ENCODE measurements around the gene SLC17A9.

The SLC17A9 gene

DNA sequence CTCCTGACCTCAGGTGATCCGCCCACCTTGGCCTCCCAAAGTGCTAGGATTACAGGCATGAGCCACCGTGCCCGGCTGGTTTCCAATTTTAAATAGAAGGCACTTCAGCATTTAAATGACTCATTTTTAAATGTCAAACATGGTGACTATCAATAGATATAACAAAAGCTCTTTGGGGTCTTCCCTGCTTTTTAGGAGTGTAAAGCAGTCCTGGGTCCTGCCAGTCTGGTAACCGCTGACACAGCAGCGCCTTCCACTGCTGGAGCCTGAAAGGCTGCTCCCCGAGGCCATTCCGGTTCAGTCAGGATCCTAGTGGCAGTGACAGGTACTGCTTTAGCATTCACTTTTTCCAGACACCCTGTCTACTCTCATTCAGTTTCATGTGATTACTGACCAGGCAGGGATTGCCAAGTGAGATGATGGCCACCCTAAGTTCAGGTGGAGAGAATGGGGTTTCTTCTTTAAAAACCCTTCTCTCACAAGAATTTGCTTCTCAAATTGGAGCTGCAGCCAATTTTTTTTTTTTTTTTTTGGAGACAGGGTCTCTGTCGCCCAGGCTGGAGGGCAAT lies 31.3 kb upstream of the SLC17A9 start:
- peak; percentile 47 for DNase-seq

DNA sequence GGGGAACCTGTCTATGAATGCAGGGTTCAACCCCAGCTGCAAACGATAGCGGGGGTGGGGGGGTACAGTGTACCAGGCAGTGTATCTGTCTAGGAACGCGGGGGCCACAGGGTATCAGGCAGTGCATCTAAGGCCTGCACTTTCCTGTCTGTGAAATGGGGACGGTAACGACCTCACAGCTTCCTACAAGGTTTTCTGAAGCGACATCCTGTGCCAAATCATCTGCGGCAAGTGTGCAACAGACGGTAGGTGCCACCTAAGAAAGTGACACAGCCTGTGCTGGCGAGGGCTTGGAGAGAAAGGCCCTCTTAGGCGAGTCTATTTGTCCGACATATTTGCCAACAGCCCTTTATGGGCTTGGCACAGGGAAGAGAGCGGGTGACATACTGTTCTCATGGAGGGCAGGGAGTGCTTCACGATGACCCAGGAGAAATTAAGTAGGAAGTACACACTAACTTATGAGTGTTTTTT lies 30.0 kb upstream of the SLC17A9 start:
- no peak for DNase-seq

DNA sequence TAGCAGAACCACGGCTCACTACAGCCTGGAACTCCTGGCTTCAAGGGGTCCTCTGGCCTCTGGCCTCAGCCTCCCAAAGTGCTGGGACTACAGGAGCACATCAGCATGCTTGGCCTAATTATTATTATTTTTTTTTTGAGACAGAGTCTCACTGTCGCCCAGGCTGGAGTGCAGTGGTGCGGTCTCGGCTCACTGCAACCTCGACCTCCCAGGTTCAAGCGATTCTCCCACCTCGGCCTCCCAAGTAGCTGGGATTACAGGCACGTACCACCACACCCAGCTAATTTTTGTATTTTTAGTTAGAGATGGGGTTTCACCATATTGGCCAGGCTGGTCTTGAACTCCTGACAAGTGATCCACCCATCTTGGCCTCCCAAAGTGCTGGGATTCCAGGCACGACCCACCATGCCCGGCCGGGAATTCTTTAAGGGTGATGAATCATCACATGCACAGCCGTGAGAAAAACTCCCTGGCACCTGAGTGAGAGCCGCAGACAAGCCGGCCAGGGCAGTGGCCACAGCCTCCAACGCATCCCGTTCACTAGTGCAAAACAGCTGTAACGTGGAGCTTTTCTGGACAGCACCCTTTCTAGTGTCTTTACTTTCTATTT lies 29.3 kb upstream of the SLC17A9 start:
- peak; percentile 48 for DNase-seq

DNA sequence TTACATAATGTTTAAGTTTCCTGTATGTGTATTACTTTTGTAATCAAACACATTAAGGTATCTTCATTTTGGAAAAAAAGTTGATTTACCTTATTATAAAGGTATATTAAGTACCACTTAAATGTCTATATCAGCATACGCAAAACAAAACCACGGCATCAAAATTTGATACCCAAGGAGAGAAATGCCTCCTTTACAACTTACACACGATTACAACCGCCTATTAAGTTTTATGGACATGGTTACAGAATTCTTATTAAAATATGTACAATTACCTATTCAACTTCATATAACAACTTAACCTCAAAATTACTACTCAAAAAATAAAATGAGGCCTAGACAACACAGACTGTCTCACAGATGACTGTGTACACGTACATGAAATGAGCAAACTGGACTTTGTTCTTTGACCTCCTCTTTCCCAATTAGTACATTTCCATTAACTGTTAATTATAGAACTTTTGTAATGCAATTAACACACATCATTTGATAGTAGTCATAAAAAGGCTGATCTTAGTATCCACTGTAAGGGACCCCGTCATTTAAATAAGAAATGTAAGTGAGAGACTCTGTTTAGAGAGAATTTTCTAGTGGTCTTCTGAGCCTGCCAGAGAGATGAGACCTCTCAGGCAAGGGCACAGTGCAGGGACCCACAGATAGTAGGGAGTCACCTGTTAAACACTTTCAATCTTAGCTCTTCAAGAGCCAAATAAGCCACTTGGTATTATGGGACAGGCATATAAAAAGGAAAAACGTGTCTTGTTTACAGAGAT lies 28.7 kb upstream of the SLC17A9 start:
- DNase-seq: no peak

DNA sequence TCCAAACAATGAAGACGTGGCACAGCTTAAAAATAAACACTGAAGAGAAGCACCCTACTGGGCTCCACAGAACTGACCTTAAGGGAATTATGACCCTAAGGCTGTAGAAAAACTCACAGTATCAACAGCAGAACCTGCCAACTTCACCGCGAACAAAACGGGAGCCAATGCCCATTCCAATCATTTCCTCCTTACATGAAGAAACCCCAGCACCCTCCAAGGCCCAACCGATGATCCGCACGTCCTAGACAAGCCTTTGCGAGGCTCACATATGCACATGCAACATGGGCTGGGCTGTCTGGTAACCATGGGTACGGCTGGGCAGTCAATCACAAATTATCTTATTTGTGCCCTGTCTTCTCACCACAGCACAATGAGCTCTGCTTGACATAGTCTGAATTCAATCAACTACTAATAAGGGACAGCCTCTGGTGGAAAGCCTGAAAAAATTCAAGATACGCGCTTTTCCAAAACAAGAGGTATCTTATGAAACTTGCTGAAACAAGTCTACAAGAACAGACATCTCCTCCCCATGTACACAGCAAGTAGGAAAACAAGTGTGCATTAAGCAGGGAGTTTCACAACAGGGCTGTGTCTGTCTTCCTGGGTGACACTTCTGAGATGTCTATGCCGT lies 27.9 kb upstream of the SLC17A9 start:
- peak; percentile 31 for DNase-seq

DNA sequence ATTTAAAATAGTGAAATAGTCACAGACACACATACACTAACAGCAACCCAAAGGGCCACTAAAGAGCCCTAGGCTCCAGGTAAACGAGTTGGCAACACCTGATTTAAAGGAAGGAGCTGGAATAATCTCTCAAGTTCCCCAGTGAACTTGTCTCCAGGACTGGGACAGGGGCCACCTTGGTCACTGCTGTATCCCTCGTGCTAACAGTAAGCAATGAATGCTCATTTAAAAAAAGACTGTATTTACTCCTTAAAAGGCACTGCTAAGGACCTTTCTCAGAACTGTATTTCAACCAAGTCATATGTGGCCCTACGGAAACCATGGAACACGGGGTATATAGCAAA lies 27.5 kb upstream of the SLC17A9 start:
- DNase-seq: no peak

DNA sequence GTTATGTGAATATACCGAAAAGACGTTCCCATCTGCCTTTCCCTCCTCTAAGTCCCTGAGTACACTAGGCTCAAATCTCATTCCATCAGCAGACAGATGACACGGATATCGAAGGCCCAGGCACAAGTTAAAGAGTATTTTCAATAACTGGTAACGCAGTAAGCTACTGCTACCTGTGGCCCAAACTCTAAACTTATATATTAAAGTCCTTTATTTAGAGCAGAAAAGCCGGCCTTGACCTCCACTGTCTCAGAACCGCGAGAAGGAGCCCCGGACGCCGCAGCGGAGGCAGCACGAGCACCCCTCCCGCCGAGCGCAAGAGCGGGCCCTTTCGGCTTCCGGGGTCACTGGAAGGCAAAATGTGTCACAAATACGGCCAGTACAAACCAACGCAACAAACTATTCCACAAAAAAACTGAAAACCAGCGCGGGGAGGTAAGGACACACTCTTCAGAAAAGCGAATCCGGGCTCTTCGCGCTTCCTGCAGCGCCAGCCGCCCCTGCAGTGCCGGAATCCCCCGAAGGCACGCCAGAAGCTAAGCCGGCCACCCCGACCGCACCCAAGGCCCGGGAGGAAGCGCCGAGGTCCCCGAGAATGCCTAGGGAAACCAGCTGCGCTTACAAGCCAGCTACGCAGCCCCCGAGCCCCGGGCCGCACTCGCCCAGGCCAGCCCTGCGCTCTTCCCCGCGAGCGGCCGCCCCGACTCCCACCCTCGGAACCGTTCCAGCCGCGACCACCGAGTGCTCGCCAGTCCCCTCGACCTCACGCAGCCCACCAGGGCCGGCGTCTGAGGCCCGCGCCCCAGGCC lies 26.9 kb upstream of the SLC17A9 start:
- DNase-seq: no peak

DNA sequence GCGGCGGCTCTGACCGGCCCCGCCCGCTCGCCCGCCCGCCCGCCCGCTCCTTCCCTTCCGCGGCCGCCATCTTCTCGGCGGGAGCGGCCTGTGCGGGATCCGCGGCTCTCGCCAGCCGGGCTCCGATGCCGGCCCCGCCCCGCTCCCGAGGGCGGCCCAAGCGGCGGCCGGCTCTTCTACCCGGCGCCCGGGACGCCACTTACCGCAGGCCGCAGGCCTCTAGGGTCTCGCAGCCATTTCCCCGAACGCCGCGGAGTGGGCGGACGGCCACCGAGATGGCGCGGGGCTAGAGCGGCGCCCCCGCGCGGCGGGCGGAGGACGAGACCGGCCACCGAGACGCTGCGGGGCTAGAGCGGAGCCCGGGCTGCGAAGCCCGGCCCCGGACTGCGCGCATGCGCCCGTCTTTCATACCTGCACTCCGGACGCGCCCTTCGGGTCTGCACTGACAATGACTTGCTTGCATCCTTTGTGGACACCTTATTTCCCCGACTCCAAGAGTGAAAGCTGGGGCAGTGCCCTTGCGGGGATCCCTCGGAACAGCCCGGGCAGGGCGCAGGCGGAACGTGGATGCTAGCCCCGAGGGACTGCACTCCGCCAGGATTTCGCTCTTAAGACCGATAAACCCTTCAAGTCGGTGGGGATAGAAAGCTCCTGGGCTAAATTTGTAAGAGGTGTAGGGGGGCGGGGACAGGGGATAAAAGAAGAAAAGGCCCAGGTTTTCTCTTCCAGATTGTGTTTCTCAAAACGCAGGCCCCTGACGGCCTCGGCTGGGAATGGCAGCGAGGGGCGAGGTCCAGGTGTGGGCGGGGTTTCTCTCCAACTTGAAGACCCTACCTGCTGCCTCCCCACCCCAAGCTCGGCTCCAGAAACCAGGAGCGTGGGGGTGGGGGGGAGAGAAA lies 26.0 kb upstream of the SLC17A9 start, which contains the start of gene DIDO1:
DIDO1 (minus strand) TSS at position 277 of the 899 bp plus-strand sequence.
- DNase-seq: peak; percentile 76

DNA sequence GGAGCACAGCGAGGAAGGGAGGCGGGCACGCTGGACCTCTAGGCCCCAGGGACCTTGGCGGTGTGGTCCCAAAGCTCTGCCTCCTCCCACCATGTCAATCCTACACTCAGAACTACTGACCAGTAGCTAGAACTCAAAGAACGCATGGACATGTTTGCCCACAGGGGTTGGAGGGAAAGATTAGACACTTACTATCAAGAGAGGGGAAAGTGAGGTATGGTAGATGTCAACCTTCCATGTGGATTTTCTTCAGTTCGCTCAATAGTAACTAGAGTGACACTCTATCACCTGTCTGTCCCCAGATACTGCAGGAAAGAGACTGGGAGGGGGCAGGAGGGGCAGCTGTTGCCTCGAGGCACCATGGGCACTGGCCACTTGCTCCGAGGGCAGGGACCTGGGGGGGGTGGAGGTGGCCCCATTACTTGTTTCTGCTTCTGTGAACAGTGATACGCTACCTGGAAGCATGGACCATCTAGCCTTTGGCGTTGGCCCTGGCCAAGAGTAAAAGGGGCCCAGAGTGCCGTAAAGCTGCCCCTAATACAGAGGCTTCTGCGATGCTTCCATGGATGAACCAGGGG lies 25.3 kb upstream of the SLC17A9 start:
- no peak for DNase-seq

DNA sequence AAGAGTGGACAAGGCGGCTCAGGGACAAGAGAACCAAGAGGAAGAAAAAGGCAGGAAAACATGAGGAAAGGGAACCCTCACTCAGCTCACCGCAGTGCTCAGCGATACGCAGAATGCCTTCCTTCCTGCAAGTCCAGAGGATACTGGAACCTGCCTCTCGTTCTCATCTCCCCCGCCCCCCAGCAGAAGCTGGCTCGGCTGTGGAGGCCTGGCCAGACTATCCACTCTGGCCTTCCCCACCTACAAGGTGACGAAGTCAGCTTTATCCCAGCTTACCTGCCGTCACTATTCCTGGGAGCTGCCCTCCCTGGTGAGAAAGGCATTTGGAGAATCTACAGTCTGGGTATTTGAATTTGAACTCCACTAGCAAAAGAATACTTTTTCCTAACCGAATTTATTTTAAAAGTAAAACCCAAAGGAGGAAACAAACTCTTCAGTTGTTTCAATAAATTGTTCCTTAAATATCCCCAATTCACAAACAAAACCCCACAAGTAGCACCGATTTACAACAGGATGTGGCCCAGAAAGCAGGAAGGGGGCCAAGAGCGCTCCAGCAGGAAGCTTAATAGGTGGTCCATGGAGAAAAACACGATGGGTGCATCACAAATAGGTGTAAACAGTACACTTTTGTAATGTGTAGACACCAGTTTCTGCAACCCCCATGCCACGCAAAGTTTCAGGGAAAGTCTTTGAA lies 24.1 kb upstream of the SLC17A9 start:
- no peak for DNase-seq

DNA sequence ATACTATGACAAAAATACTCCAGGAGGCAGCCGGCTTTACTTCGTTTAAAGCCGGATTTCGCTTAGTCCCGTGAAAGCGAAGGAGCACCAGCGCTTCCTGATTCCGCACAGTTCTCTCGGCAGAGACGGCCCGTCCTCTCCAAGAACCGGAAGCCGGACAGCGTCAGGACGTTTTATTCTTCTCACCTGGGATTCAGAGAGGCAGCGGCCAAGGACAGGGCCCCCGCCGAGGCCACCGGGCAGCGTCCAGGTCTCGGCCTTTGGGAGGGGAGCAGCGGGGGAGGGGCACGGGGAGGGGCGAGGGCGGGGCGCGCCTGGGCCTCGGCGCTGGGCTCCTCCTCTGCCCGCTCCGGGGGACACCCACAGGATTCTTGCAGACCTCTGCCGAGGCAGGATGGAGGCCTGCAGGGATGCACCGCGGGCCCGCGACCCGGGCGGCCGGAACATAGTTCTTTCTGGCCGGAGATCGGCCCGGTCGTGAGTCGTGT lies 23.4 kb upstream of the SLC17A9 start:
- peak; percentile 62 for DNase-seq

DNA sequence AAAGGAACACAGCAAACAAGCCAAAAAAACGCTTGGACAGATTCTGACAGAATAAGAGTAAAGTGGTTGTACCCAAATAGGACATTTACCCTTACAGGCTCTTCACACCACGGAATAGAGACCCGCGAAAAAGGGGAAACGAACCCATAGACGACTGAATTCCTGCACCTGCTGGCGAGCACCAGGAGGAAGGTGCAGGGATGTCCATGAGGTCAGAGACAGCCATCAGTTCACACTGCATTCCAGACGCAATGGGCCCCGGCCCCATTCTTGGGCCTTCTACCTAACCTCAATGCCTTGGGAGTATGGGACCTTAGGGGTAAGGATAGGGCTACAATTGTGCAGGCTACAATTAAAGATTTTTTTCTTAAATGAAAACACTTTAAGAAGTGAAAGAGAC lies 21.0 kb upstream of the SLC17A9 start:
- DNase-seq: no peak

DNA sequence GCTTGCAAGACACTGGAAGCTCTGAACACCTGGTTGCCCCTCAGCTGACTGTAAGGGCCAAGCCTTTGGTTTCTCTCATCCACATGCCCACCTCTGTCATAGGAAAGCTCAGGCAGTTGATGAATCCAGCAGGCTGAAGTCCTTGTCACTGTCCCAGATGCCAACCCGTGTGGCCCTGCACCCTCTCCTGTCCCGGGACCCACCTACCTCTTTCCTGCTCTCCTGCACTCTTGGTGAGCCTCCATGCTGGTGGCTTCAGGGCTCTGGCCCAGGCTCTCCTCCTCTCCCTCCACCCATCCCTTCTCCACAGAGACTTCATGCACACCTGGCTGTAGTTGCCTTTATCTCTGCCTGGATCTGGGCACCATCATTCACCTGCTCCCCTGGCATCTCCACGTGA lies 18.5 kb upstream of the SLC17A9 start:
- DNase-seq: no peak

DNA sequence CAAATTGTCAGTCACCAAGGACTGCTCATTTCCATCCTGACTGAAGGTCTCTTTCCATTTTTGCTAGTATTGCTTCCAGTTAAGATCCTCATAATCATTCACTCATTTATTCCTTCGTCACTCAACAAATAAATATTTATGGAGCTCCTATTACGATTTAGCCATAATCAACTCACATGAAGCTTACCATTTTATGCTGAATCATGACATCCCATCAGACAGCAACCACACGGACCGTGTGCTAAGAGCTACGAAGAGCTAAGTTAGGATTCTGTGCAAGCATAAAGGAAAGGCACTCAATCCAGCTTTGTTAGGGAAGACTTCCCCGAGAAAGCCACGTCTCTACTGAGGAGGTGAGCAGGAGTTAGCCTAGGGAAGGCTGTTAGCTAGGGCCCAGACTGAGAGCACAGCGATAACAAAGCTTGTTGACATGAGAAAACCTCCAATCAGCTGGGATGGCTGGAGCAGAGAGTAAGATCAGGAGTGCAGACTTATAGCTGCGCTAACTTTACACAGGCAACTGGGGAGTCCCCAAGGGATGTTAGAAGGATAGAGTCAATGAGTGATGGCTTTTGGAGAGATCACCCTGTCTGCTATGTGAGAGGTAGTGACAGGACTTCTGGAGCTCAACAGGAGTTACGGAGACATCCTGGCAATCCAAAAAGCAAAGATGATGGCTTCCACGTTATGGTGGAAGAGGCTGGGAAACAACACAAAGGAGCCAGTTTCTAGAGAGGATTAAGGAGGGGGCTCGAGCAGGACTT lies 17.1 kb upstream of the SLC17A9 start:
- no peak for DNase-seq

DNA sequence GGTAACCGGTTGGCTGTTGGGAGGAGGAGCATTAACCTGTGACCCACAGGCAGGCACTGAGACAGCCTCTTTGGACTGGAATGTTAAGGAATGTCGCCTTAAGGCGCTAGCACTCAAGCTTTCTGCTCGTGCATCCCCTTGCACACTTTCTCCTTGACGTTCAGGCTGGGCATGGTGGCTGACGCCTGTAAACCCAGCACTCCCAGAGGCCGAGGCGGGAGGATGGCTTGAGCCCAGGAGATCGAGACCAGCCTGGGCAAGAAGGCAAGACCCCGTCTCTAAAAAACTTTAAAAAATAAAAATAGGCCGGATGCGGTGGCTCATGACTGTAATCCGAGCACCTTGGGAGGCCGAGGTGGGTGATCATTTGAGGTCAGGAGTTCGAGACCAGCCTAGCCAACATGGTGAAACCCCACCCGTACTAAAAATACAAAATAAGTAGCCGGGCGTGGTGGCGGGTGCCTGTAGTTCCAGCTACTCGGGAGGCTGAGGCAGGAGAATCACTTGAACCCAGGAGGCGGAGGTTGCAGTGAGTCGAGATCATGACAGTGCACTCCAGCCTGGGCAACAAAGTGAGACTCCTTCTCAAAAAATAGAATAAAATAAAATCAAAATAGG lies 16.4 kb upstream of the SLC17A9 start:
- DNase-seq: no peak

DNA sequence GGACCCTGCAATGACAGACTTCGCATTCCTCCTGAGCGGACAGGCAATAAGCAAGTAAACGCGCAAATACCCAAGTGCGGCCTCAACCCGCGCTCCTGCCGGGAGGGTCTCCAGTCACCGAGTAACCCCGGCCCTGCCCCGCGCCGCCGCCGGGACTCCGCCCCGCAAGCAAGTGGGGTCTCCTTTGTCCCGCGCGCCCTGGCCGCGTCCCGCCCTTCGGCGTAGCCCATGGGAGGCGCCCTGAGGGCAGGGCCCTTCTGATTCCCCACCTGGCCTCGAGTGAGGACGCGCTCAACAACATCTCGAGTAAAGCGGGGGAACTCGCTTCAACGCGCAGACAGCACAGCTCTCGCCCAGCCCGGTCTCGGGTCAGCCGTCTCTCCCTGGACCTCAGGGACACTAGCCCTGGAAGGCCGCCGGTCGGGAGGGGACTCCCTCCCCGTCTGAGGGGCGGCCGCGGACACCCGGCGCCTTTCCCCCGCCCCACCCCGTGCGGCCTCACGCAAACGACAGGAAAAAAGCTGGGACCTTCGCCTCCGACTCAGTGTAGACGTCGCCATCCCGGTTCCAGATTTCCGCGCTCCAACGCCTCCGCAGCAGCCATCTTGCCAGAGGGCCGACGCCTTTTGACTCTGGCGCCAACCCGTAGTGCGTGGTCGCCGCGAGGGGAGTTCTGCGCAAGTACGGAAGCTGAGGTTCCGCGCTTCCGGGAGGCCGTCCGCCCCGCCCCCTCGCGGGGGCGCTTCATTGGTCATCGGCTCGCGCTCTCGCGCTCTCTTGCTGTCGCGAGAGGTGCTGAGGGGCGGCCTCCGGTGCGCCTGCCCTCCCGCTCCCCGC lies 15.0 kb upstream of the SLC17A9 start:
- DNase-seq: peak; percentile 93

DNA sequence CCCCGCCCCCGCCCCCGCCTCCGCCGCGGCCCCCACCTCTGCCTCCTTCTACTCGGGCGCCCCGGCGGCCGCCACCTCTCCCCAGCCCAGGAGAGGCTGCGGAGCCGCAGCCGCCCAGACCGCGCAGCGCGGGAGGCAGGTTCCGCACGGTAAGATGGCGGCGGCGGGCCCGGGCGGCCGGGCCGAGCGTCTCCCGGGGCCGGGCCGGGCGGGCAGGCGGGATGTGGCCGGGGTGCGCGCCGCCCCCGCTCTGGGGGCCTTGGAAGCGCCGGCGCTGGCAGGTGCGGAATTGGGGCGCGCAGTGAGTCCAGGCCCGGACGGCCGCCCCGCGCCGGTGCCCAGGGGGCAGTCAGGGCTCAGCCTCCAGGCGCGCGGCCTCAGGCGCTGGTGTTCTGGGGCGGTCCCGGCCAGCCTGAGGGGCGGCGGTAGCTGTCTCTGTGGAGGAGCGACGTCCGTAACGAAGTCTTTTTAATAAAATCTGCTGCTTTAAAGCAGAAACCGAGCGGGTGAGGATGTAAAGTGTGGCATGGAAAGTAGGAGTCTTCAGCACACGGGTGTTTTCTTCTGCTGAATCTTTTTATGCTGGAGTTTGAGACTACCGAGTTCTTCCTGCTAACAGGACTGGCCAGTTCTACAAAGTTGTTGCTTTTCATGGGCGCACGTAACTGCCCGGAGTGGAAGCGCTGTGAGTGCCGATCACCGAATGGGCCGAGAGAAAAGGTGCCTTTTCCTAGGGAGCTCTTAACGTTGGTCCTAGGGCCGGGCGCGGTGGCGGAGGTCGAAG lies 14.2 kb upstream of the SLC17A9 start, which contains the start of gene GID8:
GID8 (plus strand) TSS at position 43 of the 784 bp plus-strand sequence. CDS start 3,356 bp downstream, outside the sequence.
- DNase-seq: peak; percentile 28

All from fibroblast of upper back skin (primary cell).